HG02798 (cell line): ENCODE results near the gene TNFRSF8.
A peak's percentile ranks its signal among the peaks of the same experiment; 100 is the strongest.

Experiments used
- ATAC-seq: cut with Tn5 transposase; IDR thresholded peaks from one replicate; pipeline ENCODE4 v1.9.1; 2021; ENCODE audit warnings: mild to moderate bottlenecking; ENCODE audit not compliant: unreplicated experiment, poor library complexity

Gene TNFRSF8

DNA sequence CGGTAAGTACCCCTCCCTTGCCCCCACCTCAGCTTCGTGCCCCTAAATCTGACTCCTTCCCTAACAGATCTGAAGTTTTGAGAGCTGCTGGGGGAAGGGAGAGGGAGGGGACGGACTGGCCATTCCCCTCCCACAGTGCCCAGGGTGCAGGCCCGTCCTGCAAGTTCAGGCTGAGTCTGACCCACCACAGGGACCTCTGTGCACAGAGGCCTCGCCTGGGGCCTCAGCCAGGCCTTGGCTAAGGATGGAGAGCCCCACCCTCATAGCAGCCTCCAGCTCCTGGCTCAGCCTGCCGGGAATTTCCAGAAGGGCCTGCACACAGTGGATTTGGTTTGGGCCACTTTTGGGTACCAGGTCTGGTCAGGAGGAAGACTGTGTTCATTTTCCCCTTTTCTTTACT is 72.5 kb downstream of the TNFRSF8 start:
- no peak for ATAC-seq

DNA sequence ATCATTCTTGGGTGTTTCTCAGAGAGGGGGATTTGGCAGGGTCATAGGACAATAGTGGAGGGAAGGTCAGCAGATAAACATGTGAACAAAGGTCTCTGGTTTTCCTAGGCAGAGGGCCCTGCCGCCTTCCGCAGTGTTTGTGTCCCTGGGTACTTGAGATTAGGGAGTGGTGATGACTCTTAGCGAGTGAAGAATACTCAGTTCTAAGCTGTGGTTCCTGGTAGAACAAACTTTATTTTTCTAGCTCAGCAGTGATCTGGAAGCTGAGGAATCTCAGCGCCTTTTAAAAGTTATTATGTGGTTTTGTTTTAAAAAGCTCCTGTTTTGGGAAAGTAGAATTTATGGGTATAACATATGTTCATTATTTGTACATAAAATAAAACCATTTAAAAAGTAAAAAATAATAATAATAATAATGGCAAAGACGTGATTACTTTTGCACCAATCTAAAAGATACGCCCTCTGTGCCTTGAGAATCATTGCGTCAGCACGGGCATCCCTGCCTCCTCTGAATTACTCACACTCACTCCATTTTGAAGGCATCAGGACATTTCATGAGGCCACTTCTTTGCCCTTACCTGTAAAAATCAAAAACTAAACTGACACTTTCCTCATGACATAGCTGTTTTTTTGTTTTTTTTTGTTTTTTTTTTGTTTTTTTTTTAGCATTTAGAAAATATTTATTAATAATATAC is 74.0 kb downstream of the TNFRSF8 start:
- no peak for ATAC-seq

DNA sequence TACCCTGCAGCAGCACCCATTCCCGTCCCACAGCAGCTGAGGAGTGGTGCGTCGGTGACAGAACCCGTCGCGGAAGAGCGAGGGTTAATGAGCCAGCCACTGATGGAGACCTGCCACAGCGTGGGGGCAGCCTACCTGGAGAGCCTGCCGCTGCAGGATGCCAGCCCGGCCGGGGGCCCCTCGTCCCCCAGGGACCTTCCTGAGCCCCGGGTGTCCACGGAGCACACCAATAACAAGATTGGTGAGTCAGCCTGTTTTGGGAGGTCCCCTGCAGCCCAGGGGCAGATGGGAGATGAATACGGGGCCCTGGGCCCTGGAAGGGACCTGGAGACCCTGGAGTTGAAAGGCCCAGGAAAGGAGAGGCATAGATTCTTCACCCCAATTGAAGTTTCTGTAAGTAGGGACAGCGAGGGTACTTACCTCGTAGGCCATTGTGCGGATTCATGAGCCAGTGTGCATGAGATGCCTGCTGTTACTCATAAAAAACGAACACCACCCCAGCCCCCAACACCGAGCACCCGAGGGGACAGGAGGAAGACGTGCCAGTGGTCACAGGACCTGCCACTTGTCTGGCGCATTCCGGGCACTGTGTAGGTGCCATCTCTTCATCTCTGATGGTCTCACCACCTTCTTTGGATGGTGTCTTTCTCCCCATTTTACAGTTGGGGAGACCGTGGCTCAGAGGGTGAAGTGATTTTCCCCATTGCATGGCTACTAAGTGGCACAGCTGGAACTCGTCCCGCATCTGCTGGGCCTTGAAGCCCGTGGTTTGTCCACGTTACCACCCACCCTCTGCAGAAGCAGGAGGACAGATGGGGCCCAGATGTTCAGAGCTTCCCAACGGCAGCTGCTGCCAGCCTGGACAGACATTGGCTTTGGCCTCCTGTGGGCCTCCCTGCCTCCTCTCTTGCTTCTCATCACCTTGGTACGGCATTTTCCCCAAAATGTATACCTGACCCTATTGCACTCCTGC is 75.4 kb downstream of the TNFRSF8 start:
- no peak for ATAC-seq

DNA sequence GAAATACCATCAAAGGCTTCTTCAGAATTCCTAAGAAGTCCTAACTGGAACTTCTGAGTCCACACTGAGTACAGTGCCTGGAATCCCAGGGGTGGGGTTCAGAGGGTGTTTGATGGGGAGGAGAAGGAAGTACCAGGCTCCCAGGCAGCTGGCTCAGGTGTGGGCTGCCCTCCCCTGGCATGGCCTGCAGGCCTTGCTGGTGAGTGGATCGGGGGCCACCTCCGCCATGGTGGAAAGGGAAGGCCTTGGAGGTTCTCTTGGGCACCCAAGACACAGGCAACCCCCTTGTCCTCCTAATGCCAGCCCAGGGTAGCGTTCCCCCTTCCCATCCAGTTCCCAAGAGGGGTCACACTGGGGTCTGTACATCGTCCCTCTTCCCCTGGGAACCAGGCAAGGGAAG is 76.9 kb downstream of the TNFRSF8 start:
- no peak for ATAC-seq

DNA sequence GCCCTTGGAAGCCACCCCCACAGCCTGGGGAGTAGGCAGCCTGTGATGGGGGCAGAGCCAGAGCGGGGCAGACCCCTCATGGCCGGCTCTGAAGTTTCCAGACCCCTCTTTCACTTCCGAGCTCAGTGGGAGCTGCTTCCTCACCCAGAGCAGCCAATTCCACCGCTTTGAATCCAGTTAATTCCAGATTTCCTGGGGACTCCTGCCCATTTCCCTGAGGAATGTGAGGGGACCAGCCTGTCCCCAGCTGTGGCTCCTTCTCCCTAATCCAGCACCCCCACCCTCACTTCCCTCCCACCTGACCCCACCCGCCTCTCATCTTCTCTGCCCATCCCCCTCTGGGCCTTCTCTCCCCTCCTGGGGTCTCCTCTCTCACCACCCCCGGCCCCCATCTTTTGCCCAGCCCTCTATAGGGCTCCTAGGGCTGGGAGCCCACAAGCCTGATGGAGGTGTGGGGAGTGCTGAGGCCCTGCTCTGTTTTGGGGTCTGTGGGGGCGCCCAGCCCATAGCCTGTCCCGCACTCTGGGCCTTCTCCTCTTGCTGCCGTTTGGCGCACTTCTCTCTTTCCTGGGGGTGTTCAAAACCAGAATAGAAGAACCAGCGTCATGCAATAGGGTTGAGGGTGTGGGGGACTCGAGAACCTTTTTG is 77.5 kb downstream of the TNFRSF8 start:
- ATAC-seq: no peak

DNA sequence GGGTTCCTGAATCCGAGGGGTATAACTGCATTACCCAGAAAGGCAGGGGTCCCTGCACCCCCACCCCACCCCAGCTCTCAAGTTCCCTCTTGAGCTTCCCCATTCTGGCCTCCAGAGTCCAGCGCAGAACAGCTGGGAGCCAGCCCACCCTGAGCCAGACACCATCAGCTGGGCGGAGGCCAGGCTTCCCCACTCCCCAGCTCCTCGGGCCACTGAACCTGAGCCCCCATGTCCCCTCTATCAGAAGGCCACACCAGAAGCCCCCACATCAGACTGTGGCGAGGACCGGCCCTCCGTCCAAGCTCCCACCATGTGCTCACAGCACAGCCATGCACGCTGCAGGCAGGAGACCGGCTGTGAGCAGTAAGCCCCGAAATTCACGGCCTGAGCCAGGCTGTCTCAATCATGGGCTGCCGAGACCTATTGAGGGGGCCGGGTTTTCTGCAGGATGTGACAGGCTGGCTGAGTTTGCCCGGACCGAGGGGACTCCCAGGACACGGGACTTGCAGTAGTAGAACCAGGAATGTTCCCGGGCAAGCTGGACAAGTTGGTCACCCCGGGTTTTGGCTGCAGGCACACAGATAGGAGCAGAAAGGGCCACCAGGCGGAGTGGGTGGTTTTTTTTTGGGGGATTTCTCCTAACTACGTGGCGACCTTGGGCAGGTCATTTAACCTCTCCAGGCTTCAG is 78.2 kb downstream of the TNFRSF8 start:
- no peak for ATAC-seq

DNA sequence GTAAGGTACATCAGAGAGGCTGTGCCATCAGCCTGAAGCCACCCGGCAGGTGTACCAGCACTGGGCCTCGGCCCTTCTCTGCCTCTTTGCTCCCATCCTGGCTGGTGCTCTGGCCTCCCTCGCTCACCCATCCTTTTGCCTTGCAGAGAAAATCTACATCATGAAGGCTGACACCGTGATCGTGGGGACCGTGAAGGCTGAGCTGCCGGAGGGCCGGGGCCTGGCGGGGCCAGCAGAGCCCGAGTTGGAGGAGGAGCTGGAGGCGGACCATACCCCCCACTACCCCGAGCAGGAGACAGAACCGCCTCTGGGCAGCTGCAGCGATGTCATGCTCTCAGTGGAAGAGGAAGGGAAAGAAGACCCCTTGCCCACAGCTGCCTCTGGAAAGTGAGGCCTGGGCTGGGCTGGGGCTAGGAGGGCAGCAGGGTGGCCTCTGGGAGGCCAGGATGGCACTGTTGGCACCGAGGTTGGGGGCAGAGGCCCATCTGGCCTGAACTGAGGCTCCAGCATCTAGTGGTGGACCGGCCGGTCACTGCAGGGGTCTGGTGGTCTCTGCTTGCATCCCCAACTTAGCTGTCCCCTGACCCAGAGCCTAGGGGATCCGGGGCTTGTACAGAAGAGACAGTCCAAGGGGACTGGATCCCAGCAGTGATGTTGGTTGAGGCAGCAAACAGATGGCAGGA is 79.2 kb downstream of the TNFRSF8 start:
- ATAC-seq: no peak

DNA sequence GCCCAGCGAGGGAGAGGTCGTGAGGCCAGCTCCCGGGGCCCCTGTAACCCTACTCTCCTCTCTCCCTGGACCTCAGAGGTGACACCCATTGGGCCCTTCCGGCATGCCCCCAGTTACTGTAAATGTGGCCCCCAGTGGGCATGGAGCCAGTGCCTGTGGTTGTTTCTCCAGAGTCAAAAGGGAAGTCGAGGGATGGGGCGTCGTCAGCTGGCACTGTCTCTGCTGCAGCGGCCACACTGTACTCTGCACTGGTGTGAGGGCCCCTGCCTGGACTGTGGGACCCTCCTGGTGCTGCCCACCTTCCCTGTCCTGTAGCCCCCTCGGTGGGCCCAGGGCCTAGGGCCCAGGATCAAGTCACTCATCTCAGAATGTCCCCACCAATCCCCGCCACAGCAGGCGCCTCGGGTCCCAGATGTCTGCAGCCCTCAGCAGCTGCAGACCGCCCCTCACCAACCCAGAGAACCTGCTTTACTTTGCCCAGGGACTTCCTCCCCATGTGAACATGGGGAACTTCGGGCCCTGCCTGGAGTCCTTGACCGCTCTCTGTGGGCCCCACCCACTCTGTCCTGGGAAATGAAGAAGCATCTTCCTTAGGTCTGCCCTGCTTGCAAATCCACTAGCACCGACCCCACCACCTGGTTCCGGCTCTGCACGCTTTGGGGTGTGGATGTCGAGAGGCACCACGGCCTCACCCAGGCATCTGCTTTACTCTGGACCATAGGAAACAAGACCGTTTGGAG is 80.0 kb downstream of the TNFRSF8 start:
- ATAC-seq: no peak

DNA sequence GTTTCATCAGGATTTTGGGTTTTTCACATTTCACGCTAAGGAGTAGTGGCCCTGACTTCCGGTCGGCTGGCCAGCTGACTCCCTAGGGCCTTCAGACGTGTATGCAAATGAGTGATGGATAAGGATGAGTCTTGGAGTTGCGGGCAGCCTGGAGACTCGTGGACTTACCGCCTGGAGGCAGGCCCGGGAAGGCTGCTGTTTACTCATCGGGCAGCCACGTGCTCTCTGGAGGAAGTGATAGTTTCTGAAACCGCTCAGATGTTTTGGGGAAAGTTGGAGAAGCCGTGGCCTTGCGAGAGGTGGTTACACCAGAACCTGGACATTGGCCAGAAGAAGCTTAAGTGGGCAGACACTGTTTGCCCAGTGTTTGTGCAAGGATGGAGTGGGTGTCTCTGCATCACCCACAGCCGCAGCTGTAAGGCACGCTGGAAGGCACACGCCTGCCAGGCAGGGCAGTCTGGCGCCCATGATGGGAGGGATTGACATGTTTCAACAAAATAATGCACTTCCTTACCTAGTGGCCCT is 80.6 kb downstream of the TNFRSF8 start:
- ATAC-seq: no peak

DNA sequence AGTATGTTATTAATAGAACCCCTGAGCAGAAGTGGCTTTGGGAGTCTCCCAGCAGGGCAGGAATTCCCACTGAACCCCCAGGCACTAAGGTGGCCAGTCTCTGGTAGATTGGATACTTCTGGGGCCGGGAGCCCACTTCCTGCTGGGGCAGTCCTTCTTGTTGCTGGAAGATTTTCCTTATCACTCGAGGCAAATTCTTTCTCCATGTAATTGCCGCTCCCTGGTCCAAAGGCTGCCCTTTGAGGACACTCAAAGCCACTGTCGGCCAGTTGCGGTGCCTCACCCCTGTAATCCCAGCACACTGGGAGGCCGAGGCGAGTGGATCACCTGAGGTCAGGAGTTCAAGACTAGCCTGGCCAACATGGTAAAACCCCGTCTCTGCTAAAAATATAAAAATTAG is 81.1 kb downstream of the TNFRSF8 start:
- ATAC-seq: no peak

DNA sequence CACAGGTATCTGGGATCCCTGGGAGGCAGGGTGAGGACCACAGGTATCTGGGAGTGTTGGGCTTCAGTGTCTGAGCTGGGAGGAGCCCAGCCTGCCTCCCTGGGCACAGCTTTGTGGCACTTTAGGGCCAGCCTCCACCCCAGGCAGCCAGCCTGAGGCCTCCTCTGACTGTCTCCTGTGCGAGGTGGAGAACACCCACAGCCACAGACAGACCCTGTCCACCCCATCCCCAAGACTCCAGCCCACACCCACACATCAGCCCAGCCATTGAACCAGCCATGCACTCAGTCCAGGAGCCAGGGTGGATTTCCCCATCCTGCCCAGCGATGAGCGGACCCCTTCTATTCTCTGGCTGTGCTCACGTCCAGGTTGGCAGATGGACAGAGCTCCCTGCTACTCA is 81.9 kb downstream of the TNFRSF8 start:
- no peak for ATAC-seq

DNA sequence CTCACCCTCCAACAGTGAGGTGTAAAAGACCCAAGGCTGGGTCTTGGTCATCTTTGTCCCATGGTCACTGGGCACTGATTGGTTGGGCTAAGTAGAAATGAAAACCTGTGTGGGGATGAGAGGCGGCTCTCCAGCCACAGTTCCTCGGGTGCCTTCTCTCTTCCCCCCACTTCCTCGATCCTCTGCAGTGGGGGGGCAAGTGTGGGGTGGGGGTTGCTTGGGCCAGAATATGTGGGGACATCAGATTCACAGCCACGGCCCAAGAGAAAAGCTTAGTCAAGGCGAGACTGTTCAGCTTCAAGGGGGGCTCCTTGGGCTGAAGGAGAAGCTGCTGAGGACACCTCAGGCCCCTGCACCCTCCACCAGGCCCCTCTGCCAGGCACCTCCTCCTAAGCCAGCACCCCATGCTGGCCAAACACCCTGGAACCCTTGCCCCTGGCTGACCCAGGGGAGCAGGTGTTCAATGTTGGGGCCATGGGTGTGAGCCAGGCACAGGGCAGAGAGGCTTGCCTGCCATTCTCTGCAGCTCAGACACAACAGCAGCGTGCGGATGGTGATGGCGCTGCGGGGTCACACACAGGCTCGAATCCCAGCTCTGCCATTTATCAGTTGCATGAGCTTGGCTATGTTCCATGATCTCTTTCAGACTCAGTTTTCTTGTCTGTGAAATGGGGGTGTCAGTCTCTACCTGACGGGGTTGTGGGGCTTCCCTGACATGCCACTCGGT is 82.7 kb downstream of the TNFRSF8 start:
- no peak for ATAC-seq

DNA sequence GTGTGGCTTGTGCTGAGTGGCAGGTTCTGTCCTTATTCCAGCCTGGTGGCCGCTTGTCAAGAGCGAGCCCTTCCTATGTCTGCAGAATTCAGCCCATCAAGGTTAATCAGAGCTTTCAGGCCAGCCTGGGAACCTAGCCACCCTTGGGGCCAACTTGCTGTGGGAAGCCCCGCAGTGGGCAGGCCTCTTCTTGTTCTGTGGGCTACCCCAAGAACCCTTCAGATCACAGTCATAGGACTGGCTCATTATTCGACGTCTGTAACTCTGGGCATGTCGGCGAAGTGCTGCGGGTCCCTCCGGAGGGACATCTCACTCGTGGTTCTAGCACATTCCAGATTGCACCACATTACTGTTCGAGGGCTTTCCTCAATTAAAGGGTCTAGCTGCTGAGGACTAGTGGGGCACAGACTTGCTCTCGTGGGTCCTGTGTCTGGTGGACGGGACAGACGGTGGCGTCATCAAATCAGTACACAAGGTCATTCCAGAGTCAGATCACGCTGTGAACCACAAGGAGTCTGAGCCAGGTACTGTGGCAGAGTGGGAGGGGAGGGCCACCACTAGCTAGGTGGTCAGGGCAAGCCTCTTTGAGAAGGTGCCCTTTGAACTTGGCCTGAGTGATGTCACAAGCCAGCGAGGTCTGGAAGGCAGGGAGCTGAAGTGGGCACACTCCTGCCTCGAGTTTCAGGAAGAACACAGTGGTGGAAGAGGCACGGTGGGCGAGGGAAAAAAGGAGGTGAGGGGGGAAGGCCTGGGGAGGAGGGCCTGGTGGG is 83.4 kb downstream of the TNFRSF8 start:
- ATAC-seq: no peak

DNA sequence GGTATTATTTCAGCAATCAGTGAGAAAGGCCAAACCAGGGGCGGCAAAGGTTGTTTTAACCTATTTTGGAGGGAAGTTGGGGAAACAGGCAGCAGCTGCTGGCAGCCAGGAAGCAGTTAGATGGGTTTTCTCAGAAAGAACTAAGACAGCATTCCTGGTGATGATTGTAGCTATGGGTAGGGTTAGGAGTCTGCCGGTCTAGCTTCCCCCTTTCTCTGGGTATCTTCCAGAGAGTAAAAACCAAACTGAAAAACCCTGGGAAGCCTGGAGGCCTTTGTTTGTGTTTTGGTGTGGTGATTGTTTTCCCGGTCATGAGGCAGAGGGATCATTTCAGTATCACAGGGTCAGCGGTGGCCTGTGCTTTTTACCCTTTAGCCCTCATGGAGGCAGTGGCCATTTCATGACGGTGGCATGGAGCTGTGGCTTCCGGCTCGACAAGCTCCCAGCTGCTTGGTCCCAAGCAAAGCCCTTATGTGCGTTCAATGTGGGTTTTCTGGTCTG is 84.1 kb downstream of the TNFRSF8 start:
- ATAC-seq: no peak

DNA sequence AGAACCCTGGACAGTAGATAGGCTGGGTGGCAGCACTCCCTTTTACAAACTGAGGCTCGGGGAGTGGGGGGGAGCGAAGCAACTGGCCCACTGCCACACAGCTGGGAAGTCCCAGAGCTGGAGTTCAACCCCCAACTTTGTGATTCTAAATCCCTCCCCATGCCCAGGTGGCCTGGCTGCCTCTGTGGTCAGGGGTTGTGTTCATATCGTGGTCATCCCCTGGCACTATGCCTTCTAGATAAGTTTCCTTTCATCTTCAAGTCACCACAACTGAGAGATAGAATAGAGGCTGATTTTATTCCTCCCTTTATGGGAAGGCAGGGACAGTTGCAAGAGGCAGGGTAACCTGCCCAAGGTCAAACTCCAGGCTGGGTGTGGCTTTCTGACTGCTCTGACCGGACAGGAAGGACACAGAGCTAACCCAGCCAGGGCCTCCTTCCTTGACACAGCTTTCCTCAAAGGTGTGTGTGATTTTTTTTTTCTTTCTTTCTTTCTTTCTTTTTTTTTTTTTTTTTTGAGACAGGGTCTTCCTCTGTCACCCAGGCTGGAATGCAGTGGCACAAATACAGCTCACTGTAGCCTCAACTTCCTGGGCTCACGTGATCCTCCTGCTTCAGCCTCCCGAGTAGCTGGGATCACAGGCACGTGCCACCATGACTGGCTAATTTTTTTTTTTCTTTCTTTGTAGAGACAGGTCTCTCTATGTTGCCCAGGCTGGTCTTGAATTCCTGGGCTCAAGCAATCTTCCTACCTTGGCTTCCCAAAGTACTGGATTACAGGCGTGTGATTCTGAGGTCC is 85.3 kb downstream of the TNFRSF8 start:
- ATAC-seq: no peak

DNA sequence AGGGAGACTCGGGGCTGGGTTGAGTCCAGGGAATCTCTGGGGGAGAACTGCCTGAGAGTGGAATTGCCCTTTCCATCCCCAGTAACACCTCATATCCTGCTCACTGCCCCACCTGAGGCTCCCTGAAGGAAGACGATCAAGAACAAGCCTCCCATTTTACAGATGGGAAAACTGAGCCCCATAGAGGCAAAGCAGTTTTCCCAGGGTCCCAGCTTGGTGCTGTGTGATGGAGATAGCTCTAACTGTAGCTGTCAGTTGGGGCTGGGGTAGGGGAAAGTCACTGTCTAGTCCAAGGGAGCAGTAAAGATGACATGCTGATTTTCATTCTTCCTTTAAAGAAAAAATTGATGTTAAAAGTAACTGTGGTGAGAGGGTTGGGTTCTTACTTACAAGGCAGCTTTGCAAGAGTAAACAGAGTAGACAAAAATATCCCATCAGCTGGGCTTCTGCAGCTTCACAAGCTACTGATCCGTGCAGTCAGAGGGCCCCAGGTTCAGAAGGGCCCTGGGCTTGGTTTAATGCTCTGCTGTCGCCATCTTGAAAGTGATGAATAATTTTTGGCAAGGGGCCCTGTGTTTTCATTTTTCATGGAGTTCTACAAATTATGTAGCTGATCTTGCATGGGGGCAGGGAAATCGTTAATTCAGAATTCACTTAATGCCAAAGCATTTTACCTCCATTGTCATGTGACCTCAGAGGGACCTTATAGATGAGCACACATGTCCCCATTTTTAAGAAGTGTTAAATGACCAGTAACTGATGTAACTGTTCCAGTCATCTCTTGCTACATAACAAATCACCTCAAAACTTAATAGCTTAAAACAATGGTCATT is 86.1 kb downstream of the TNFRSF8 start:
- ATAC-seq: peak; percentile 22
